Motor neuron (in vitro differentiated cells): ENCODE measurements around the gene BTBD9. TPM values are rescaled to one million over a fixed set of nuclear protein-coding genes. Genes with fewer than 3 reads are reported as not detected.
"Not testable (repeated sequence)": the region's sequence is repeated elsewhere in the genome, so short reads cannot be mapped to it uniquely, and the experiment has no call there.

ENCODE experiments used
- ATAC-seq, 8 experiments: fragments of 200-7000 bp; cut with Tn5 transposase; replicated peaks in 6 of 8; 2 replicates each; pipeline ENCODE4 v1.8.0; 2021; ENCODE audit warnings: mild to moderate bottlenecking in 8 of 8, moderate library complexity in 8 of 8
- H3K27ac ChIP-seq, 2 donors: fragments of 250-450 bp; sonication (Bioruptor Pico); 2 replicates each; pipeline ENCODE4 v1.9.0; 2021; ENCODE audit warnings: antibody characterized with exemption in 2 of 2, mild to moderate bottlenecking in 2 of 2, moderate library complexity in 1 of 2
- H3K4me1 ChIP-seq, 2 donors: fragments of 250-450 bp; sonication (Bioruptor Pico); replicated peaks in 1 of 2; 2 replicates each; pipeline ENCODE4 v1.6.1; 2021; ENCODE audit warnings: antibody characterized with exemption in 2 of 2, mild to moderate bottlenecking in 2 of 2, moderate library complexity in 1 of 2
- H3K4me3 ChIP-seq, 5 donors: fragments of 250-450 bp; sonication (Bioruptor Pico); 2 replicates each; pipeline ENCODE4 v1.9.0; 2021; ENCODE audit warnings: antibody characterized with exemption in 5 of 5, mild to moderate bottlenecking in 5 of 5, moderate library complexity in 4 of 5
- WGBS, 10 experiments: fragments of 450-650 bp; shearing (Covaris generic); methylation state at CpG; one replicate each; pipeline ENCODE4 v1.0.0; 2022; 5-methylcytosine and 5-hydroxymethylcytosine counted together
- in situ Hi-C, 9 experiments: fragments of 400-800 bp; cut with MboI; loops; one replicate each; pipeline ENCODE4 v1.15.0; 2021; ENCODE audit warnings: low sequenced_read_pairs in 9 of 9, low pct_unique_long_range_greater_than_20kb in 2 of 9; ENCODE audit not compliant: unreplicated experiment in 9 of 9
- total RNA-seq, 8 experiments: library from RNA; unstranded; fragments of 300-600 nt; gene quantifications; 2 replicates each; pipeline versions ENCODE4 v1.2.3 to v1.2.4, GENCODE V29; 2022

Gene BTBD9
- total RNA-seq, 8 experiments from 2014 or later: 3.8 to 13.0 (median 9.0) TPM

GRCh38 chr6:38638941-38639497 is 710 bp downstream of the BTBD9 start:
- Histone ChIP-seq H3K4me3 (peak overlapping the region; percentile 63 to 92 (median 82)), H3K27ac (peak overlapping the region; percentile 97 to 98), H3K4me1 (peaks cover 10 to 12% of the 10 kb centered on the region in 2 donors)
- ATAC-seq: peak; percentile 36 to 62 (median 50)
- 0 to 30% (median 6%) methylated on average over 2 to 7 of the region's 15 CpGs; no CpG with 5 or more reads in 2 of the 10 experiments for WGBS, 10 experiments
- in situ Hi-C loops: no loop called here

DNA sequence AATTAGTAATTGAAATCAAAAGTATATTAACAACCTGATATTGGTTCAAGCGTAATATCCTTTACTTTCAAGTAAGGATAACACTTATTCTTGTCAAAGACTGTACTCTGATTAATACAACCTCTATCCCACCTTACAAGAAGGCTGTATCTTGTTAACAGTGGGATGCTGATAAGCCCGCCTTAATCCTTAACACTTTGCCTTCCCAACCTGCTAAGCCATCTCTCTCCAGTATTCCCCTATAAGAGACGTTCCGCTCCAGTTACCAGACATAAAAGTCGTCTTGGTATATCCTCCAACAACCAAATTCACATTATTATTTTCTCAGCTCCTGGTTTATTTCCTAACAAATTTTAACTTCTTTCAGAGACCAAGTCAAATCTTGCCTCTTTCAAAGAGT is 2.0 kb downstream of the BTBD9 start:
- Histone ChIP-seq H3K4me3 (no peak overlapping the region), H3K27ac (no peak overlapping the region), H3K4me1 (peaks cover 10 to 12% of the 10 kb centered on the region in 2 donors)
- WGBS, 10 experiments: 48 to 100% (median 83%) methylated on average over 1 to 5 of the region's 5 CpGs
- in situ Hi-C loops: no loop called here
- ATAC-seq: no peak

- Histone ChIP-seq H3K4me3 (no peak overlapping the region), H3K27ac (no peak overlapping the region), H3K4me1 (peaks cover 9 to 12% of the 10 kb centered on the region in 2 donors)
- WGBS, 10 experiments: 80 to 100% (median 91%) methylated on average over 1 of the region's 1 CpG; no CpG with 5 or more reads in 3 of the 10 experiments
- in situ Hi-C loops: no loop called here
- ATAC-seq: no peak
Observed at GRCh38 chr6:38636027-38636426, 3.7 kb downstream of the BTBD9 start.

GRCh38 chr6:38634518-38634917 is 5.2 kb downstream of the BTBD9 start:
- ATAC-seq: no peak
- no peak overlapping the region for H3K4me3 ChIP-seq
- peaks cover 6% of the 10 kb centered on the region in 2 donors for H3K4me1 ChIP-seq
- in situ Hi-C loops: no loop called here
- WGBS, 10 experiments: 20 to 91% (median 80%) methylated on average over 1 of the region's 1 CpG; no CpG with 5 or more reads in 2 of the 10 experiments
- no peak overlapping the region for H3K27ac ChIP-seq

GRCh38 chr6:38632490-38632889 is 7.2 kb downstream of the BTBD9 start:
- no peak for ATAC-seq
- H3K4me3 ChIP-seq: no peak overlapping the region
- no peak overlapping the region for H3K27ac ChIP-seq
- in situ Hi-C loops: no loop called here
- no peaks in the 10 kb centered on the region for H3K4me1 ChIP-seq
- WGBS, 10 experiments: 20 to 64% (median 60%) methylated on average over 1 of the region's 1 CpG; no CpG with 5 or more reads in 5 of the 10 experiments

GRCh38 chr6:38631186-38631783 is 8.4 kb downstream of the BTBD9 start:
- 39 to 100% (median 81%) methylated on average over 1 to 3 of the region's 3 CpGs for WGBS, 10 experiments
- in situ Hi-C loops: no loop called here
- peak in 3 of 8 experiments; percentile 26 to 52 (median 50) for ATAC-seq
- Histone ChIP-seq H3K4me3 (no peak overlapping the region), H3K4me1 (no peaks in the 10 kb centered on the region), H3K27ac (no peak overlapping the region)

- Histone ChIP-seq H3K4me1 (peaks cover 0 to 4% of the 10 kb centered on the region in 2 donors), H3K4me3 (no peak overlapping the region), H3K27ac (no peak overlapping the region)
- 33 to 100% (median 100%) methylated on average over 1 of the region's 1 CpG; no CpG with 5 or more reads in 1 of the 10 experiments for WGBS, 10 experiments
- peak in 2 of 8 experiments; percentile 23 to 57 for ATAC-seq
- in situ Hi-C loops: no loop called here
Observed at GRCh38 chr6:38625217-38625616, 14.5 kb downstream of the BTBD9 start.

GRCh38 chr6:38619342-38619741 is 20.4 kb downstream of the BTBD9 start:
- H3K4me3 ChIP-seq, in situ Hi-C loops, H3K27ac ChIP-seq, ATAC-seq, H3K4me1 ChIP-seq: not testable (repeated sequence)
- 100% methylated on average over 1 of the region's 1 CpG; no CpG with 5 or more reads in 6 of the 10 experiments for WGBS, 10 experiments

DNA sequence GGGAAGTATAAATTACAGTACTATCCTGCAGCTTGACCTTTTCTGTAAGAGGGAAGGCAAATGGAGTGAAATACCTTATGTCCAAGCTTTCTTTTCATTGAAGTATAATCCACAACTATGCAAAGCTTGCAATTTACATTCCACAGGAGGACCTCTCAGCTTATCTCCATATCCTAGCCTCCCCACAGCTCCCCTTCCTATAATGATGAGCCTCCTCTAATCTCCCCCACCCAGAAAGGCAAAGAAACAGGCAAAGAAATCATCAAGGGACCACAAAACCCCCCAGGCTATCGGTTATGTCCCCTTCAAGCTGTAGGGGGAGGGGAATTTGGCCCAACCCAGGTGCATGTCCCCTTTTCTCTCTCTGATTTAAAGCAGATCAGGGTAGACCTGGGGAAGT is 21.4 kb downstream of the BTBD9 start:
- H3K27ac ChIP-seq, in situ Hi-C loops, H3K4me1 ChIP-seq, H3K4me3 ChIP-seq, ATAC-seq: not testable (repeated sequence)
- 50 to 83% (median 83%) methylated on average over 1 of the region's 1 CpG; no CpG with 5 or more reads in 7 of the 10 experiments for WGBS, 10 experiments

DNA sequence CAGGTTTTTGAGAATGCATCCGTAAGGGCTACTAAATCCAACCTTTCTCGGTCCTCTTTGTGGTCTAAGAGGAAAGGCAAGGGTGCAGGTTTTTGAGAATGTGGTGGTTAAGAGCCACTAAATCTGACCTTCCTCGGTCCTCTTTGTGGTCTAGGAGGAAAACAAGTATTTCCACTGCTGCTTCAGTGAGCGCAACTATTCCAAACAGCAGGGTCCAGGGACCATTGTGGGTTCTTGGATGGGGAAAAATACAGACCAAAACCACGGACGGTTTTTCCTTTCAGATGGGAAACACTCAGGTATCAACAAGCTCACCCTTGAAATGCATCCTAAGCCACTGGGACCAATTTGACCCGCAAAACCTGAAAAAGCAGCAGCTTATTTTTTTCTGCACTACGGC is 21.9 kb downstream of the BTBD9 start:
- in situ Hi-C loops: no loop called here
- no peak overlapping the region for H3K27ac ChIP-seq
- 62 to 100% (median 82%) methylated on average over 1 to 8 of the region's 8 CpGs; no CpG with 5 or more reads in 1 of the 10 experiments for WGBS, 10 experiments
- no peaks in the 10 kb centered on the region for H3K4me1 ChIP-seq
- no peak overlapping the region for H3K4me3 ChIP-seq
- no peak for ATAC-seq

DNA sequence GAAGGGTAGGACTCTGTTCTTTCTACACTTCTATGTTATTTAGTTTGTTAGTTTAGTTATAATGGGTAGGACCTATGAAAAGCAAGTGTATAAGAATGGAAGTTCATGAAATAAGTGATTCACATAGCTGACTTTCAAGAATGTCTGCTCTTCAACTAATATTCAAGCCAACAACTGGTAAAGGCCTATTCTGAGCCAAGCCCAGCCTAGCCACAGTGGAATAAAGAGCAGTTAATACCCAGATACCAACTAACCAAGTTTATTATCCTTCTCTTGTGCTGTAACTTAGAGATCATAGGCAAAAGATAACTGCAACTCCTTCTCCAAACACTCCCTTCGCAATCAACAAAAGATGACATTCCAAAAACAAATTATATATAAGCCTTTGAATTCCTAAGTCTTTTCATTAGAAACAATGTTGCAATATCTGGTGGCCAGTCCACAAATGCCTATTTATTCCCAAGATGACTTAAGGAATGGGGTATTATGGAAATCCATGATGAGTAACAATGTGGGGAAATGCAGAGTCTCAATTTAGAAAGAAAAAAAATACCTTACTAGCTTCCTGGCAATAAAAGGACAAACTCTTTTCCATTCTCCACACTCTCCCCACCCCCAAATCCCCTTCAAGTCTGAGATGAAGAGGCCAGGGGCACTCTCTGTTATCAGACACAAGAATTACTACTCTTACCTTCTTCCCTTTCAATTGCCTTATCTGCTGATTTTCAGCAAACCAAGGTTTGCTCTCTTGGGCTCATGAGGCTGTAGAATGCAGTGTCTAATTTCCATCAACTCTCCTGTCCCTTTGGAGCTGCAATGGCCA is 27.4 kb downstream of the BTBD9 start:
- peak in 3 of 8 experiments; percentile 31 to 93 (median 87) for ATAC-seq
- H3K4me1 ChIP-seq: no peaks in the 10 kb centered on the region
- no peak overlapping the region for H3K27ac ChIP-seq
- in situ Hi-C loops: no loop called here
- 80 to 100% (median 100%) methylated on average over 1 of the region's 1 CpG; no CpG with 5 or more reads in 3 of the 10 experiments for WGBS, 10 experiments
- no peak overlapping the region for H3K4me3 ChIP-seq

DNA sequence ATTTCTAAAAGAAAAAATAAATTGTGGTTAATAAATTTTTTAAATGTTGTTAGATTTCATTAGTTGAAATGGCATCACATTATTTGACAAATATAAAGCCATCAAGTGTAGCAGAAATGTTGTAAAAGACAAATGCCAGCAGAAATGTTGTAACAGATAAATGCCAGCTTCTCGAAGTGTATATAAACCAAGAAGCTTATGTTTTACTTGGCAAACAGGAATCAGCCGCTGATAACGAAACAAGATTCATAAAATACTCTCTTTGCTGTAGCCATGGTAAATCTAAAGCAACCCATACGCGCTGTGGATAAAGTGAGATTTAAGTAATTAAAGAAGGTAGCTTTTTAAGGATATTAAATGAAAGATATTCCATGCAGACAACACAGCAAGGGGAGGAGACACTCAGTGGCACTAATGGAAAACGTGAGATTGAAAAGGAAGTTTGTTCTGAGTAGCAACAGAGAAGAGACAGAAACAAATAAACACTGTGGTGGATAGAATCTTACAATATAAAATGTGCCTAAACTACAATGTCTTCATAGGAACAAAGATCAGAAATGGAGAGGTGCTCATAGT is 29.6 kb downstream of the BTBD9 start:
- in situ Hi-C loops: no loop called here
- no peak for ATAC-seq
- no peaks in the 10 kb centered on the region for H3K4me1 ChIP-seq
- WGBS, 10 experiments: 47 to 95% (median 89%) methylated on average over 3 to 6 of the region's 6 CpGs
- H3K27ac ChIP-seq: no peak overlapping the region
- H3K4me3 ChIP-seq: no peak overlapping the region

DNA sequence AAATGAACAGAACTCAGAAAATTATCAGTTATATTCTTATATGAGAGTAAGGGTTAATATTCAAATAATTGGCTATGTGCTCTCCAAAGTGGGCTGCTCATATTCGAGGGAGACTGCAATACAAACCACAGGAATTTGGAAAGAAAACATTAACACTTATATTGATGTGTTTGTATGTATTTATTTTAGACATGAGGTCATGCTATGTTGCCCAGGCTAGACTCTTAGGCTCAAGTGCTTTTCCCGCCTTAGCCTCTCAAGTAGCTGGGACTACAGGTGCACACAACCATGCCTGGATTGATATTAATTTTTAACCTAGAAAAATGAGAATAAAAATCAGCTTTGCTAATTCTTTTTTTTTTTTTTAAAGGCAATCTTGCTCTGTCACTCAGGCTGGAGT is 35.0 kb downstream of the BTBD9 start:
- 42 to 81% (median 63%) methylated on average over 1 to 2 of the region's 2 CpGs; no CpG with 5 or more reads in 2 of the 10 experiments for WGBS, 10 experiments
- in situ Hi-C loops: no loop called here
- peak in 1 of 8 experiments; percentile 29 for ATAC-seq
- no peaks in the 10 kb centered on the region for H3K4me1 ChIP-seq
- H3K4me3 ChIP-seq: no peak overlapping the region
- H3K27ac ChIP-seq: no peak overlapping the region
